HG03354 (cell line): ENCODE data around the gene YY1.
"Not testable (repeated sequence)": the region's sequence is repeated elsewhere in the genome, so short reads cannot be mapped to it uniquely, and the experiment has no call there.

ENCODE experiments used
- ATAC-seq: cut with Tn5 transposase; IDR thresholded peaks from one replicate; pipeline ENCODE4 v1.9.1; 2021; ENCODE audit warnings: mild to moderate bottlenecking; ENCODE audit not compliant: unreplicated experiment, poor library complexity, severe bottlenecking

The YY1 gene

GRCh38 chr14:100213587-100213955 is 25.4 kb upstream of the YY1 start:
- no peak for ATAC-seq

- ATAC-seq: peak; percentile 96
Observed at GRCh38 chr14:100213956-100214769, 24.8 kb upstream of the YY1 start.

GRCh38 chr14:100214770-100215083 is 24.2 kb upstream of the YY1 start:
- no peak for ATAC-seq

- ATAC-seq: no peak
Observed at GRCh38 chr14:100215330-100215885, 23.5 kb upstream of the YY1 start.

GRCh38 chr14:100219126-100219785 is 19.7 kb upstream of the YY1 start:
- no peak for ATAC-seq

- peak; percentile 96 for ATAC-seq
Observed at GRCh38 chr14:100221533-100222223, 17.3 kb upstream of the YY1 start.

GRCh38 chr14:100222224-100223093 is 16.5 kb upstream of the YY1 start:
- no peak for ATAC-seq

- no peak for ATAC-seq
Observed at GRCh38 chr14:100223332-100224201, 15.4 kb upstream of the YY1 start.

- no peak for ATAC-seq
Observed at GRCh38 chr14:100224229-100224866, 14.6 kb upstream of the YY1 start.

- no peak for ATAC-seq
Observed at GRCh38 chr14:100225169-100225568, 13.8 kb upstream of the YY1 start.

GRCh38 chr14:100230361-100230760 is 8.6 kb upstream of the YY1 start:
- ATAC-seq: no peak

- ATAC-seq: no peak
Observed at GRCh38 chr14:100234511-100234910, 4.4 kb upstream of the YY1 start.

GRCh38 chr14:100236271-100236818 is 2.6 kb upstream of the YY1 start:
- not testable (repeated sequence) for ATAC-seq

GRCh38 chr14:100236881-100237280 is 2.1 kb upstream of the YY1 start:
- no peak for ATAC-seq

- ATAC-seq: peak; percentile 29
Observed at GRCh38 chr14:100237735-100238418, 1.1 kb upstream of the YY1 start.

GRCh38 chr14:100239211-100239839 is 381 bp downstream of the YY1 start:
- no peak for ATAC-seq
